Upper lobe of left lung (tissue), 4 donors: Measurements from ENCODE around the gene CD300LG.

ENCODE experiments used
- POLR2A ChIP-seq, 4 donors: fragments of 450-650 bp; IDR thresholded peaks; one replicate each; pipeline ENCODE4 v1.5.1; 2016 to 2017; ENCODE audit warnings: antibody characterized with exemption in 4 of 4, mild to moderate bottlenecking in 2 of 4
- POLR2AphosphoS5 ChIP-seq, 2 donors: sonication (generic); formaldehyde crosslinking; IDR thresholded peaks; one replicate each; pipeline ENCODE4 v1.5.1; 2017; ENCODE audit warnings: antibody characterized with exemption in 2 of 2
- TF ChIP-seq, protein P1 (sequence below), 6 experiments: fragments of 450-650 bp in 4 of 6; fragments of 200-600 bp in 2 of 6; sonication (generic) in 2 of 6; IDR thresholded peaks; one replicate each; pipeline ENCODE4 v1.5.1; 2016 to 2019; ENCODE audit warnings: antibody characterized with exemption in 6 of 6

- TF ChIP-seq, protein P1, sequence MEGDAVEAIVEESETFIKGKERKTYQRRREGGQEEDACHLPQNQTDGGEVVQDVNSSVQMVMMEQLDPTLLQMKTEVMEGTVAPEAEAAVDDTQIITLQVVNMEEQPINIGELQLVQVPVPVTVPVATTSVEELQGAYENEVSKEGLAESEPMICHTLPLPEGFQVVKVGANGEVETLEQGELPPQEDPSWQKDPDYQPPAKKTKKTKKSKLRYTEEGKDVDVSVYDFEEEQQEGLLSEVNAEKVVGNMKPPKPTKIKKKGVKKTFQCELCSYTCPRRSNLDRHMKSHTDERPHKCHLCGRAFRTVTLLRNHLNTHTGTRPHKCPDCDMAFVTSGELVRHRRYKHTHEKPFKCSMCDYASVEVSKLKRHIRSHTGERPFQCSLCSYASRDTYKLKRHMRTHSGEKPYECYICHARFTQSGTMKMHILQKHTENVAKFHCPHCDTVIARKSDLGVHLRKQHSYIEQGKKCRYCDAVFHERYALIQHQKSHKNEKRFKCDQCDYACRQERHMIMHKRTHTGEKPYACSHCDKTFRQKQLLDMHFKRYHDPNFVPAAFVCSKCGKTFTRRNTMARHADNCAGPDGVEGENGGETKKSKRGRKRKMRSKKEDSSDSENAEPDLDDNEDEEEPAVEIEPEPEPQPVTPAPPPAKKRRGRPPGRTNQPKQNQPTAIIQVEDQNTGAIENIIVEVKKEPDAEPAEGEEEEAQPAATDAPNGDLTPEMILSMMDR (IDR thresholded peaks at IDR 0.05) = no peak
- TF ChIP-seq POLR2AphosphoS5 (IDR thresholded peaks at IDR 0.05) = no peak
- TF ChIP-seq POLR2A (IDR thresholded peaks at IDR 0.05) = no peak
These were observed 41.9 kb upstream of the CD300LG start for GRCh38 chr17:43805117-43805516.
